Activated T-cell treated with anti-CD3 and anti-CD28 coated beads, Interleukin-2, amount 50 U/mL, for 4 hours (primary cell): ENCODE measurements around the gene NR4A1. TPM values are rescaled to one million over a fixed set of nuclear protein-coding genes. Genes with fewer than 3 reads are reported as not detected.
"Not testable (repeated sequence)": the region's sequence is repeated elsewhere in the genome, so short reads cannot be mapped to it uniquely, and the experiment has no call there.

Source experiments
- ATAC-seq, 2 donors: fragments of 200-7000 bp; cut with Tn5 transposase; one replicate each; pipeline ENCODE4 v1.10.0; 2021
- DNase-seq: peaks from one replicate; pipeline ENCODE4 v3.0.0-alpha.2; 2020
- H3K27me3 Mint-ChIP-seq: one replicate; pipeline ENCODE4 v1.8.0; 2021; ENCODE audit warnings: low read depth, mixed read lengths
- H3K36me3 Mint-ChIP-seq: one replicate; pipeline ENCODE4 v1.8.0; 2022; ENCODE audit warnings: mixed read lengths; ENCODE audit not compliant: insufficient read depth
- H3K4me1 Mint-ChIP-seq: one replicate; pipeline ENCODE4 v1.8.0; 2021; ENCODE audit warnings: low read depth, mixed read lengths
- H3K4me3 Mint-ChIP-seq: one replicate; pipeline ENCODE4 v1.8.0; 2021; ENCODE audit warnings: mild to moderate bottlenecking, moderate library complexity, mixed read lengths
- H3K9me3 Mint-ChIP-seq: one replicate; pipeline ENCODE4 v1.8.0; 2021; ENCODE audit warnings: mixed read lengths
- total RNA-seq, 3 donors: library from RNA; stranded (reverse); gene quantifications; one replicate each; pipeline ENCODE4 v1.2.1, GENCODE V29; 2021

NR4A1 gene
- total RNA-seq, 3 donors from 2014 or later: 26.0 to 34.5 (median 31.3) TPM

DNA sequence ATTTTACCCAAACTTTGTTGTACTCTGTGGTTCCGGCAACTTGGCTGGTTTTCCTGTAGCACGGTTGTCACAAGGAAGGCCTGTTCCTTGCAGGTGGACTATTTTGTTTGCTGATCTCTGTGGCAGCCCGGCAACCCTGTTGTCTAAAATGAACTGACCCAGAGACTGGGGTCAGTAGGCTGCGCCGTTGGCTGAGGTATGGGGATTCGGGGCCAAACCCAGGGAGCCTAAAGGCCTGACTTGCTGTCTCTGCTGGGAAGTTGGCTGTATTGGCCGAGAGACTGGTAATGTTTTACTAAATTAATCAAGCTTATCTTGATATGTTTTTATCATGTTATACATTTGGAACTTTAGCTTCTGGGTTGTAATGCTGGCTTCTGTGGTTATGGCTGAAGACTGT is 42.1 kb downstream of the NR4A1 start:
- H3K36me3 Mint-ChIP-seq: no peaks in the 10 kb centered on the region
- no peaks in the 10 kb centered on the region for H3K4me1 Mint-ChIP-seq
- no peak for DNase-seq
- ATAC-seq: no peak
- peaks cover 52% of the 10 kb centered on the region for H3K27me3 Mint-ChIP-seq
- H3K9me3 Mint-ChIP-seq: no peaks in the 10 kb centered on the region
- no peak overlapping the region for H3K4me3 Mint-ChIP-seq

DNA sequence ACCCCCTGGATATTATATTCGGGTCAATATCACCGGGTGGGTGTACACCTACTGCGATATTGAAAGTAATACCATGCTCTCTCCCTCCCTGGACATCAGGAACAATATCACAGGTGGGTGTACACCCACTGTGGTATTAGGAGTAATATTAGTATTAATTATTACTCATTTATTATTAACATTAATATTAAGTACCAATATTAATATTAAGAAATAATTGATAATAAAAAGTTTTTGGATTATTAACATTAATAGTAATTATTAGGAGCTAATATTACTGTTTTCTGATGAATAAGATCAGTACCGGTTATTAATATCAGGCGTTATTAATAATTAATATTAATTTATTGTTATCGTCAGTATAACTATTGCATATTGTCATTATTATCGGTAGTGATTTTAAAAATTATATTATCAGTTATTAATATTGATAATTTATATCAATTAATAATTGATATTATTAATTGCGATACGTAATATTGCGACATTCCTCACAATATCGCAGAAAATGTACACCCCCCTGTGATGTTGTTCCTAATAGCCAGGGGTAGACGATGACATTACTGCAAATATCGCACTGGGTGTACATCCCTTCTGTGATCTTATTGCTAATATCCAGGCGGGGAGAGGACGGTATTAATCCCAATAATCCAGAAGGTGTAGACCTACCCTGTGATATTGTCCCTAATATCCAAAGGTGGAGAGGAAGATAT is 45.2 kb downstream of the NR4A1 start:
- DNase-seq (no peak), ATAC-seq (no peak)
- no peaks in the 10 kb centered on the region for H3K4me1 Mint-ChIP-seq
- peaks cover 39% of the 10 kb centered on the region for H3K27me3 Mint-ChIP-seq
- no peak overlapping the region for H3K4me3 Mint-ChIP-seq
- no peaks in the 10 kb centered on the region for H3K9me3 Mint-ChIP-seq
- no peaks in the 10 kb centered on the region for H3K36me3 Mint-ChIP-seq

DNA sequence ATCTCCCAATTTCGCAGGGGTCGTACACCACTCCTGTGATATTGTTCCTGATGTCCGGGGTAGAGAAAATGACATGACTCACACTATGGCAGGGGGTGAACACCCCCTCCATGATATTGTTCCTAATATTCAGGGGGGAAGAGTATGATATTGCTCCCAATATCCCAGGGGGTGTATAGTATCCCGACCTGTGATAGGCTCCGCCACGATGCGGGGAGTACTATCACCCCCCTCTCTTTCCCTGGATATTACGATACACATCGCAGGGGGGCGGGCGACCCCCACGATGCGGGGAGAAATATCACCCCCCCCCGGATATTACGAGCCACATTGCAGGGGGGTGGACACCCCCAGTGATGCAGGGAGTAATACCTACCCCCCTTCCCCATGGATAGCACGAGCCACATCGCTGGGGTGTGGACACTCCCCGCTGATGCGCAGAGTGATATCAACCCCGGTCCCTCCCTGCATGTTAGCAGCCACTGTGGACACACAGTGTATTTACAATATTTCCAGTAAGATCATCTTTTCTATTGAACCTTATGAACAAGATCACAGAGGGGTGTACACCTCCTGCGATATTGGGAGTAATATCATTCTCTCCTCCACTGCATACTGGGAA is 45.9 kb downstream of the NR4A1 start:
- Mint-ChIP-seq H3K9me3 (no peaks in the 10 kb centered on the region), H3K36me3 (no peaks in the 10 kb centered on the region), H3K4me3 (no peak overlapping the region), H3K4me1 (no peaks in the 10 kb centered on the region), H3K27me3 (peaks cover 43% of the 10 kb centered on the region)
- ATAC-seq (no peak), DNase-seq (no peak)

DNA sequence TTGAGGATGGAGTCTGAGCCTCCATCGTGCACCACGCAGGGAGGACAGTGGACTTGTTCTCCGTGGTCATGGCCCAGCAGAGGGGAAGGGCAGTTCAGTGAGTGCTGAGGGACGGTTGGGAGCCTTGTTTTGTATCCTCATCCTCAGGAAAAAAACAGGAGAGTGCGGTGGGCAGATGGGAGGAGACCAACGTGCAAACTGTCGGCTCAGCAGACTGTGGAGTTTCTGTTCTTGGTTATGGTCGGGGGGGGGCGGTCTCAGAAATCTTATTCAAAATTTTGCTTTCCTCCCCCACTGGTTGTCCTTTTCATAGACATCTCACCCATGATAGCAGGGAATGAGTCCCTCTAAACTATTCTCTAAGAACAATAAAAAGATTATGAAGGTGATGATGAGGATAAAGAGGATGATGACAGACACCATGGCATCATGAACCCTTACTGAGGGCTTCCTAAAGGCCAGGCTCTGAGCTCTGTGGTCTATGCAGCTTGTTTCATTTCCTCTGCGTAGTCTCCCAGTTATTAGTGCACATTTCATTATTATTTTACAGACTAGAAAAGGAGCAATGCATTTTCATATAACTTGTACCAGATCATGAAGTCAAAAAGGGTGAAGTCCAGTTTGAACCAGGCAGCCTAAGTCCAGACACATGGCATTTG is 53.3 kb downstream of the NR4A1 start:
- H3K27me3 Mint-ChIP-seq: peaks cover 51% of the 10 kb centered on the region
- H3K36me3 Mint-ChIP-seq, H3K4me3 Mint-ChIP-seq, DNase-seq, ATAC-seq, H3K4me1 Mint-ChIP-seq, H3K9me3 Mint-ChIP-seq: not testable (repeated sequence)

Other genes starting within 250 kb of the NR4A1 start
- gene FIGNL2, start 202.7 kb upstream of the NR4A1 start, total RNA-seq: under 1 TPM; 0.54 to 0.69 (median 0.58) TPM
- gene ANKRD33, start 163.3 kb upstream of the NR4A1 start, total RNA-seq: not detected
- under 1 TPM in 2 of 3 donors, not detected in 1; 0.08 to 0.29 TPM for gene ACVRL1, start 143.9 kb upstream of the NR4A1 start, total RNA-seq
- 10 to 100 TPM in 2 of 3 donors, 1 to 10 TPM in 1; 9.8 to 13.3 (median 11.6) TPM for gene ACVR1B, start 99.7 kb upstream of the NR4A1 start, total RNA-seq
- 10 to 100 TPM; 13.5 to 16.5 (median 15.3) TPM for gene TAMALIN, start 44.5 kb upstream of the NR4A1 start, total RNA-seq
- 10 to 100 TPM; 59.6 to 69.7 (median 62.0) TPM for gene ATG101, start 18.5 kb downstream of the NR4A1 start, total RNA-seq
- not detected for gene SMIM41, start 28.3 kb downstream of the NR4A1 start, total RNA-seq
- gene KRT80, start 140.6 kb downstream of the NR4A1 start, total RNA-seq: under 1 TPM in 2 of 3 donors, not detected in 1; 0.05 to 0.08 TPM
- gene KRT7, start 181.8 kb downstream of the NR4A1 start, total RNA-seq: 1 to 10 TPM; 1.2 to 2.1 (median 1.5) TPM
- gene KRT86, start 223.2 kb downstream of the NR4A1 start, total RNA-seq: not detected
- under 1 TPM; 0.19 to 0.25 (median 0.24) TPM for gene KRT81, start 240.1 kb downstream of the NR4A1 start, total RNA-seq